OCI-LY1 (cell line): ENCODE data around the gene ABCA8.

Source experiments
- EZH2 ChIP-seq: fragments of 200-600 bp; sonication (generic), shearing (Covaris generic); IDR thresholded peaks from 2 replicates; pipeline ENCODE4 v1.8.0; 2017; ENCODE audit warnings: borderline replicate concordance, mixed run types, mild to moderate bottlenecking, antibody characterized with exemption, low read length, moderate library complexity, mixed read lengths
- TF ChIP-seq, protein P1 (sequence below): fragments of 200-600 bp; sonication (generic), shearing (Covaris generic); IDR thresholded peaks from 2 replicates; pipeline ENCODE4 v1.5.1; 2017; ENCODE audit warnings: mild to moderate bottlenecking, antibody characterized with exemption, low read length, moderate library complexity, mixed read lengths

- TF ChIP-seq, protein P1, sequence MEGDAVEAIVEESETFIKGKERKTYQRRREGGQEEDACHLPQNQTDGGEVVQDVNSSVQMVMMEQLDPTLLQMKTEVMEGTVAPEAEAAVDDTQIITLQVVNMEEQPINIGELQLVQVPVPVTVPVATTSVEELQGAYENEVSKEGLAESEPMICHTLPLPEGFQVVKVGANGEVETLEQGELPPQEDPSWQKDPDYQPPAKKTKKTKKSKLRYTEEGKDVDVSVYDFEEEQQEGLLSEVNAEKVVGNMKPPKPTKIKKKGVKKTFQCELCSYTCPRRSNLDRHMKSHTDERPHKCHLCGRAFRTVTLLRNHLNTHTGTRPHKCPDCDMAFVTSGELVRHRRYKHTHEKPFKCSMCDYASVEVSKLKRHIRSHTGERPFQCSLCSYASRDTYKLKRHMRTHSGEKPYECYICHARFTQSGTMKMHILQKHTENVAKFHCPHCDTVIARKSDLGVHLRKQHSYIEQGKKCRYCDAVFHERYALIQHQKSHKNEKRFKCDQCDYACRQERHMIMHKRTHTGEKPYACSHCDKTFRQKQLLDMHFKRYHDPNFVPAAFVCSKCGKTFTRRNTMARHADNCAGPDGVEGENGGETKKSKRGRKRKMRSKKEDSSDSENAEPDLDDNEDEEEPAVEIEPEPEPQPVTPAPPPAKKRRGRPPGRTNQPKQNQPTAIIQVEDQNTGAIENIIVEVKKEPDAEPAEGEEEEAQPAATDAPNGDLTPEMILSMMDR = no peak
- no peak for TF ChIP-seq EZH2
Observed at GRCh38 chr17:68944435-68945035, 10.7 kb downstream of the ABCA8 start.
